Endometrium (tissue), 2 donors: ENCODE results near the gene CD247.

ENCODE experiments used
- FAIRE-seq: peaks from 2 replicates; lab custom pipeline; 2012; peaks lifted over from hg19 to GRCh38; lab: Jason Lieb, UNC
- donor health status: control.
- donor health status: control.

Gene CD247

DNA sequence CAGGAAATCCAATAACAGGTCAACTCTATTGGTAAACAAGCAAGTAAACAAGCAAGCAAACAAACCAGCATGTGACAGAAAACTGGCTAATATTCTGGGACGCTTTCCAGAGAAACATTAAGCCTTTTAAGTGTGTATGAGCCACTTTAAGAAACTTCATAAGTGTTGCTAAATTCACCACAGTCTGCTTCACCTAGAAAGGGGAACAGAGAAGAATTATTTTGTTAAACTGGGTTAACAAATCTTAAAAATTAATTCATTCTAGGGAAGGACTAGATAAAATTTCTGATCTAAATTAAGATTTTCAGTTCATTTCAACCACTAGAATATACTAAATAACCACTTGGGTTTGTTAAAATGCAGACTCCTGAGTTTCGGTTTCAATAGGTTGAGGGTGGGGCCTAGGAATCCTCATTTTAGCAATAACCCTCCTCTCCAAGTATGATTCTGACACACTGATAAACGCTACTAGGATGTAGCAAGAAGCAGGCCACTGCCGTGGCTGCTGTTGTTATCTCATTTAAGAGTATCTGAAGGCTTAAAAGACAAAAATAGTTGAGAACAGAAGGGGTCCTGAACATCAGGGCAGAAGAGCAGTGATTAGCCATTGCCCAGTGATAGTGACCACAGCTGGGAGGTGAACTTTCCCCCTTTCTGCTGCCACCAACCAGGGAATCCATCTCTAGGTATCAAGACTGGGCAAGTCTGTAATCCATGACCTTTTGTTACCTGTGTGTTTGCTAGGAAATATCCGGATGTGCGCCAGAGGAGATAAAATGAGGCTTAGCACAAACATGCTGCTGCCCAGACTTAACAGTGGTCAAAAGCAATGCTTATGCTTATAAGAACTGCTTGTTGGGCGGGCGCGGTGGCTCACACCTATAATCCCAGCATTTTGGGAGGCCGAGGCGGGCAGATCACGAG is 24.0 kb upstream of the CD247 start:
- no peak for FAIRE-seq

GRCh38 chr1:167541610-167542009 is 23.3 kb upstream of the CD247 start:
- no peak for FAIRE-seq

- no peak for FAIRE-seq
Observed at GRCh38 chr1:167541003-167541402, 22.7 kb upstream of the CD247 start.

DNA sequence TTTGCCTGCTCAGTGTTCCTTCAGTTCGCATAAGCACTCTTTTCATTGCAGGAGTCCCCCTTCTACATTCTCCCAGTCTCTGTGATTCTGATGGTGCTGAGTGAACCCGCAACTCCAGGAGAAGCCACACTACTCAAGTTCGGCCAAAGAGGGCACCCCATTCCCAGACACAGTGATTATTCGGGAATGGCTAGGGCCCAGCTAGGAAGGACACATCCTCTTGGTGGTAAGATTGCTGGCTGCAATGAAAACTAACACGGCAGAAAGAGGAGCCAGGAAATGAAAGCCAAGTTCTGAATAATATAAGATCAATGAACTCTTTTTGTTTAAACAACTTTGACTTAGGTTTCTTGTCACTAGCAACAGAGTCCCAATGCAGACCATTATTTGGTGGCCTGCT is 20.3 kb upstream of the CD247 start:
- FAIRE-seq: no peak

- FAIRE-seq: no peak
Observed at GRCh38 chr1:167533851-167534300, 15.5 kb upstream of the CD247 start.

GRCh38 chr1:167532964-167533824 is 14.9 kb upstream of the CD247 start:
- FAIRE-seq: no peak

DNA sequence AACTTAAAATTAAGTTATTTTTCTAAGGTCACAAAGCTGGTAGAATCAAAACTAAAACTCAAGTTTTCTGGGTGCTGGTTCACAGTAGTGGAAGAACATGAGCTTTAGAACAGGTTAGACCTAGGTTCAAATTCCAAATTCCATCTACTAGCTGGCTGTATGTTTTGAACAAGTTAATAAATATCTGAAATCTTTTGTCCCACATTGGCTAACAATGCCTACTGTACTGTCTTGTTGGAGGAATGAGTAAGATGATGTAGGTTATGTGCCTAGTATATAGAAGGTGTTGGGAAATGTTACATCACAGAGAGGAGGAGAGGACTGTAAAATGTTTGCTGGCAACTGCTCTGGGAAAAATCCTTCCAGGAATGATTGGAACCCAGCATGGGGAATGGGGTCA is 14.0 kb upstream of the CD247 start:
- no peak for FAIRE-seq

- FAIRE-seq: no peak
Observed at GRCh38 chr1:167529829-167530474, 11.6 kb upstream of the CD247 start.

DNA sequence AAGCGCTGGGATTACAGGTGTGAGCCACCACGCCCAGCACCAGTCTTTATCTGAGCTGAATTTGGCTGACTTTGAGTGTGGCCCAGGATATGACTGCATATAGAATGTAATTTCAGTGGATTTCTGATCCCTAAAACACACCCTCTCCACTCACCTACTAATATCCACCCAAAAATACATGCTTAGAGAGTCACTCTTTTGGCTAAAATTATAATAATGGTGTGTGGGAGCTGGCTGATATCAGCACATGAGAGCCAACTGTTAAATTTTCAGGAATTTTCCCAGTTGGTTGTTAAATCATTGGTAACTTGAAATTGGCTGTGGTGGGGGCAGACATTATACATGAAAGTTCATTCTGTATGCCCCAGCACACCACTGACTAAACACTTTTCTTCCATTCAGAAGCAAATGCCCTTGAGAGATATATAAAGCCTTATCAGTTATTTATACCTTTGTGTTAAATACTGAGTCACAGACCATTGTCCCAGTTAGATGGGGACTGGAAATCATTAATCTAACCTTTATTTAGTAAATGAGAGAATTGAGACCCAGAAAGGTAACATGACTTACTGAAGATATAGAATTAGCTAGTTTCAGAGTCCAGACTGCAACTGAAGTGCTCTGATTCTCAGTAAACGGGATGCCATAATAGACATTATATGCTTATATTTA is 9.9 kb upstream of the CD247 start:
- FAIRE-seq: no peak

- no peak for FAIRE-seq
Observed at GRCh38 chr1:167526667-167527383, 8.5 kb upstream of the CD247 start.

GRCh38 chr1:167524651-167525050 is 6.3 kb upstream of the CD247 start:
- no peak for FAIRE-seq

GRCh38 chr1:167522246-167522645 is 3.9 kb upstream of the CD247 start:
- FAIRE-seq: no peak

GRCh38 chr1:167520711-167521206 is 2.4 kb upstream of the CD247 start:
- no peak for FAIRE-seq

DNA sequence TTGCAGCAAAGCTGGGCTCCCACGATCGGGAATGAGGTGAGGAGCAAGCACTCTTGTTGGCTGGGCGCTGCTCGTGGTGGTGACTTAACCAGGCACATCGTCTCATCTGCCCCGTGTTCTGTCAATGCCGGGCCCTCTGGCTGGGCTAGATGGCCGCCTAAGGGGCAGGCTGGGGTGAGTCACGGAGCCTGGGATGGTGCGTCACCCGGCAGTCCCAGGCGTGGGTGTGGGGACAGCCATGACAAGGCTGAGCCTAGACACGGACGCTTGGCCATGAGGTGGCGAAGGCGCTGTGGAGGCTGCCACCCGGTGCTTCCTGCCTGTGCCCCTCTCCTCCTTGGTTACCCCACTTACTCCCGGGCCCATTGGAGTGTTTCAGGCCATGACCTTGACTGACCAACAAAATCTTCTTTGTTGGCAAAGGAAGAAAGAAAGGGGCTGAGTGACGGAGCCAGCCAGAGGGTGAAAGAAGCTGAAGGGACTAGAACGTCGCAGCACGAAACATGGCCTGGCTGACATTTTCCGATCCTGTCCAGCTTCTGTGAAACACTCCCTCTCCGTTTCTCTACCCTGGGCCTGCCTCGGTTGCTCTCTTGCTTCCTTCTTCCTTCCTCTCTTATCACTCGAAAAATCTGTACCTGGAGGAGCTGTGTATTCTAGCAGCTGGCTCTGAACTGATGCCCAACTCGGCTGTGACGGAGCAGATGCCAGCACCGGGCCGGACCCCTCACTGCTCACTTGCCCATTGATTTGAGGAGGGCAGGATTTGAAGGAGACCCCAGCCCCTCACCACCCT is 596 bp downstream of the CD247 start:
- FAIRE-seq: no peak

DNA sequence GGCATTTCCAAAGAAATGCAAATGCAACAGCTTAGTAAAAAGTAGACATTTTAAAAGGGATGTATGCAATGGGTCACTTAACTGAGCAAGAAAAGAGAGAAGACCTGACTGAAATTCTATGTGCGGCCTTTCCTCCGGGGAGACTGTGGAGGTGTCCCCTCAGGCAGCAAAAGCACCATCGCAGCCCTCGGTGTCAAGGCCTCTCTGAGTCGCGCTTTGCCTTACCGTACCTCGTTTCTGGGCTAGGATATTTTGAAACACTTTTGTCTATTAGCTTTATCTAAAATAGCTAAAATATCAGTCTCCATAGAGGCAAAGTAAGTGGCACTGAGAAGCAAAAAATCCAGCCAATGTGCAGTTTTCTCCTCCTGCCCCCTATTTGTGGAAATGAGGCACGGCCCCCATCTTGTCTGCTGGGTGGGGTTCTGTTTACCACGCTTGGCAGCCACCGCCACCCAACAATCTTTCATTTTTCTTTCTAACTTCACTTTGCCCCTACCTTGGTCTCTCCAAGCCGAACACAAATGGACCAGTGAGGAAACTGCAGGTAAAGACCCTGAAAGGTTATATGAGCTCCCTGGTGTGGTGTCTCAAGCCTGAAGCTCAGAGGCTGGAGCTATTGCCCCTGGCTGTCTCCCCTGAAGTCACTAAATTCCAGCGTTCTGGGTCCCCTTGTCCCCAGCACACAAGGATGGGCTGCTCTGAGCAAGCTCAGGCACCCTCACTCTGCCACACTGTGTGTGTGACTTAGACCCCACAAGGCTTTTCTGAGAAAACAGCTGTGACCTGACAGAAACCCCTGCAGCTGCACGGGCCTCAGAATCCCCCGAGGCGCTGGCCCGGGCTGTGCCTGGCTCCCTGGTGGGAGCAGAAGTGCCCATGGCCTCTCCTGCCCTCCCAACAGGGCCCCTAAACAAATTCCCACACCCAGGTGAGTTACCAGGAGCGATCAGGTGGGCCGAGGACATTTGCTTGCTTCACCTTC is 1.6 kb downstream of the CD247 start:
- no peak for FAIRE-seq

GRCh38 chr1:167515893-167516321 is 2.4 kb downstream of the CD247 start:
- no peak for FAIRE-seq

- FAIRE-seq: no peak
Observed at GRCh38 chr1:167515461-167515860, 2.9 kb downstream of the CD247 start.

GRCh38 chr1:167514288-167514687 is 4.0 kb downstream of the CD247 start:
- no peak for FAIRE-seq
